Neural cell (in vitro differentiated cells): ENCODE data around the gene TMEM106B. TPM values are rescaled to one million over a fixed set of nuclear protein-coding genes. Genes with fewer than 3 reads are reported as not detected.

Experiments used
- H2AFZ ChIP-seq: fragments of 200-600, 300-800 bp; sonication (generic), shearing (Covaris generic); 2 replicates; pipeline ENCODE4 v1.6.0; 2014; ENCODE audit warnings: low read depth, mild to moderate bottlenecking, antibody characterized with exemption, low read length, moderate library complexity
- H3F3A ChIP-seq: fragments of 200-600 bp; shearing (Covaris generic); 2 replicates; pipeline ENCODE4 v1.6.1; 2016; ENCODE audit warnings: mild to moderate bottlenecking, moderate library complexity, mixed read lengths, antibody characterized with exemption, low read length; ENCODE audit not compliant: insufficient read depth, poor library complexity, severe bottlenecking
- H3K27ac ChIP-seq: fragments of 200-600, 300-800 bp; sonication (generic), shearing (Covaris generic); 2 replicates; pipeline ENCODE4 v1.5.1; 2014; ENCODE audit warnings: mild to moderate bottlenecking, low read length, moderate library complexity
- H3K27me3 ChIP-seq: fragments of 300-800, 200-600 bp; sonication (generic), shearing (Covaris generic); 2 replicates; pipeline ENCODE4 v1.6.0; 2014; ENCODE audit warnings: mild to moderate bottlenecking, low read depth, low read length, moderate library complexity; ENCODE audit not compliant: insufficient read depth
- H3K36me3 ChIP-seq: fragments of 300-800, 200-600 bp; sonication (generic), shearing (Covaris generic); 2 replicates; pipeline ENCODE4 v1.5.1; 2014; ENCODE audit warnings: mild to moderate bottlenecking, antibody characterized with exemption, low read length, moderate library complexity; ENCODE audit not compliant: insufficient read depth
- H3K4me2 ChIP-seq: fragments of 300-800, 200-600 bp; sonication (generic), shearing (Covaris generic); 2 replicates; pipeline ENCODE4 v1.6.0; 2014; ENCODE audit warnings: mild to moderate bottlenecking, low read length
- H3K4me3 ChIP-seq: fragments of 300-800, 200-600 bp; sonication (generic), shearing (Covaris generic); 2 replicates; pipeline ENCODE4 v1.5.1; 2014; ENCODE audit warnings: mild to moderate bottlenecking, low read length, moderate library complexity
- H3K79me2 ChIP-seq: fragments of 200-600 bp; shearing (Covaris generic); replicated peaks from 2 replicates; pipeline ENCODE4 v1.6.0; 2014; ENCODE audit warnings: mild to moderate bottlenecking, low read length, moderate library complexity; ENCODE audit not compliant: insufficient read depth
- H3K9ac ChIP-seq: fragments of 300-800, 200-600 bp; sonication (generic), shearing (Covaris generic); 2 replicates; pipeline ENCODE4 v1.6.1; 2016; ENCODE audit warnings: mild to moderate bottlenecking, low read length, mixed read lengths
- H3K9me2 ChIP-seq: fragments of 200-600 bp; shearing (Covaris generic); 2 replicates; pipeline ENCODE4 v1.6.1; 2016; ENCODE audit warnings: mild to moderate bottlenecking, low read length, mixed read lengths; ENCODE audit not compliant: insufficient read depth
- H3K9me3 ChIP-seq: fragments of 200-600, 300-800 bp; sonication (generic), shearing (Covaris generic); 2 replicates; pipeline ENCODE4 v1.6.1; 2016; ENCODE audit warnings: mild to moderate bottlenecking, mixed run types, low read length, moderate library complexity, mixed read lengths
- H4K20me1 ChIP-seq: fragments of 200-600 bp; shearing (Covaris generic); 2 replicates; pipeline ENCODE4 v1.6.1; 2016; ENCODE audit warnings: mild to moderate bottlenecking, mixed run types; ENCODE audit not compliant: insufficient read depth
- EP300 ChIP-seq: fragments of 450-650 bp; conservative IDR thresholded peaks from 2 replicates; pipeline ENCODE4 v1.6.1; 2014; ENCODE audit warnings: antibody characterized with exemption, mild to moderate bottlenecking, moderate library complexity; ENCODE audit not compliant: poor library complexity, severe bottlenecking
- EZH2 ChIP-seq: fragments of 200-600, 300-800 bp; shearing (Covaris generic), sonication (generic); IDR thresholded peaks from 2 replicates; pipeline ENCODE4 v1.6.1; 2014; ENCODE audit warnings: antibody characterized with exemption, low read length, borderline replicate concordance, mild to moderate bottlenecking; ENCODE audit not compliant: insufficient read depth, poor library complexity, severe bottlenecking
- MXI1 ChIP-seq: fragments of 450-650 bp; conservative IDR thresholded peaks from 2 replicates; pipeline ENCODE4 v1.6.1; 2014; ENCODE audit warnings: antibody characterized with exemption, mild to moderate bottlenecking; ENCODE audit not compliant: poor library complexity, severe bottlenecking
- POLR2AphosphoS5 ChIP-seq: IDR thresholded peaks from 2 replicates; pipeline ENCODE4 v1.6.1; 2012
- RAD21 ChIP-seq: fragments of 450-650 bp; conservative IDR thresholded peaks from 2 replicates; pipeline ENCODE4 v1.6.1; 2014; ENCODE audit warnings: antibody characterized with exemption, mild to moderate bottlenecking, moderate library complexity
- SMC3 ChIP-seq: fragments of 450-650 bp; conservative IDR thresholded peaks from 2 replicates; pipeline ENCODE4 v1.6.1; 2014; ENCODE audit warnings: antibody characterized with exemption, mild to moderate bottlenecking, moderate library complexity; ENCODE audit not compliant: poor library complexity
- TAF1 ChIP-seq: IDR thresholded peaks from 2 replicates; pipeline ENCODE4 v1.6.1; 2012; ENCODE audit warnings: low read depth
- polyA plus RNA-seq: library from polyadenylated mRNA; depleted of rRNA; stranded (reverse); fragments of >200 nt; gene quantifications from 2 replicates; pipeline ENCODE4 v1.2.3, GENCODE V29; 2014
- TF ChIP-seq, protein P1 (sequence below): IDR thresholded peaks from 2 replicates; pipeline ENCODE4 v1.6.1; 2012; ENCODE audit warnings: borderline replicate concordance
- TF ChIP-seq, protein P2 (sequence below): fragments of 450-650 bp; IDR thresholded peaks from 2 replicates; pipeline ENCODE4 v1.5.1; 2014; ENCODE audit warnings: antibody characterized with exemption, mild to moderate bottlenecking, moderate library complexity; ENCODE audit not compliant: poor library complexity, severe bottlenecking

The TMEM106B gene
- polyA plus RNA-seq, 1 donor from 2014 or later = 61.4 TPM

DNA sequence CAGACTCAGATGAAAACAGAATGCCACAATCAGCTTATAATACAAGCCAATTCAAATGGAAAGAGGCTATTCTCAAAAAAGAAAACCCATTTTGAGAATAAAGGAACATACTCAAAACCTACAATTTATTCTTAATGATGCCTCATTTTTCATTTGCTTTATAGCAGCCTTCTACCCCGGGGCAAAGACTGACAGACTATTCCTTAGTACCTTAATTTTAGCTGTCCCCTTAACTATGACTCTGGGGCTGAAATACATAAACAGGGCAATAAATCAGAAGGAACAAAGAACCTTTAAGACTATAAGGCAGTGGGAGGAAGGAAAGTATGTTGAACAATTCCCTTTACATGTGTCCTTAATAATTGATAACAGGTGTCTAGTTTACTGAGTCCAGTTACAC, 76.8 kb downstream of the TMEM106B start:
- H3K4me3 ChIP-seq = no peak overlapping the region
- no peaks in the 10 kb centered on the region for H3K9me3 ChIP-seq
- no peaks in the 10 kb centered on the region for H3K9me2 ChIP-seq
- H3K4me2 ChIP-seq = no peak overlapping the region
- H2AFZ ChIP-seq = no peak overlapping the region
- H4K20me1 ChIP-seq = no peaks in the 10 kb centered on the region
- no peaks in the 10 kb centered on the region for H3K27me3 ChIP-seq
- no peaks in the 10 kb centered on the region for H3F3A ChIP-seq
- H3K27ac ChIP-seq = no peak overlapping the region
- no peaks in the 10 kb centered on the region for H3K36me3 ChIP-seq
- TF ChIP-seq EP300 = no peak
- H3K79me2 ChIP-seq = no peaks in the 10 kb centered on the region
- H3K9ac ChIP-seq = no peak overlapping the region

DNA sequence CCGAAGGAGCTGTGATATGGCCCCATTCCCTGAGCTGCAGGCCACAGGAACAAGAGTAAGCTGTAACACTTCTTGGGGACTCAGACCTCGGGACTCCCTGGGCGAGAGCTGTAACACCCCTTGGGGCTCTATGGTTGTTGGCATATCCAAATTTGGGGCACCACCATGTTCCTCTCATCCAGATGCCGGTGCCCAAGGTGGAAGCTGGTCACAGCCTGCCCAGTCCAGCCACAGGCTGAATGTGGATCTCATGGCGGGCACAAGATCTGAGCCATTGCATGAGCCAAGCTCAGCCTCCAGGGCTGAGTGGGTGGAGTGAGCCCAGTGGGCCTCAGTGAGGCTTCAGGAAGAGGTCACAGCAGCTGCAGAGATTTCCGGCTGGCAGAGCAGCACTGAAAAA, 78.9 kb downstream of the TMEM106B start:
- Histone ChIP-seq H3K27ac (no peak overlapping the region), H3K9ac (no peak overlapping the region), H2AFZ (no peak overlapping the region), H3K79me2 (no peaks in the 10 kb centered on the region), H3K4me3 (no peak overlapping the region), H3K9me3 (no peaks in the 10 kb centered on the region), H3F3A (no peaks in the 10 kb centered on the region), H4K20me1 (no peaks in the 10 kb centered on the region), H3K4me2 (no peak overlapping the region), H3K9me2 (no peaks in the 10 kb centered on the region), H3K36me3 (no peaks in the 10 kb centered on the region), H3K27me3 (no peaks in the 10 kb centered on the region)
- TF ChIP-seq SMC3 = no peak
- no peak for TF ChIP-seq EP300
- no peak for TF ChIP-seq RAD21
- TF ChIP-seq TAF1 = no peak
- TF ChIP-seq POLR2AphosphoS5 = no peak
- TF ChIP-seq, protein P1, sequence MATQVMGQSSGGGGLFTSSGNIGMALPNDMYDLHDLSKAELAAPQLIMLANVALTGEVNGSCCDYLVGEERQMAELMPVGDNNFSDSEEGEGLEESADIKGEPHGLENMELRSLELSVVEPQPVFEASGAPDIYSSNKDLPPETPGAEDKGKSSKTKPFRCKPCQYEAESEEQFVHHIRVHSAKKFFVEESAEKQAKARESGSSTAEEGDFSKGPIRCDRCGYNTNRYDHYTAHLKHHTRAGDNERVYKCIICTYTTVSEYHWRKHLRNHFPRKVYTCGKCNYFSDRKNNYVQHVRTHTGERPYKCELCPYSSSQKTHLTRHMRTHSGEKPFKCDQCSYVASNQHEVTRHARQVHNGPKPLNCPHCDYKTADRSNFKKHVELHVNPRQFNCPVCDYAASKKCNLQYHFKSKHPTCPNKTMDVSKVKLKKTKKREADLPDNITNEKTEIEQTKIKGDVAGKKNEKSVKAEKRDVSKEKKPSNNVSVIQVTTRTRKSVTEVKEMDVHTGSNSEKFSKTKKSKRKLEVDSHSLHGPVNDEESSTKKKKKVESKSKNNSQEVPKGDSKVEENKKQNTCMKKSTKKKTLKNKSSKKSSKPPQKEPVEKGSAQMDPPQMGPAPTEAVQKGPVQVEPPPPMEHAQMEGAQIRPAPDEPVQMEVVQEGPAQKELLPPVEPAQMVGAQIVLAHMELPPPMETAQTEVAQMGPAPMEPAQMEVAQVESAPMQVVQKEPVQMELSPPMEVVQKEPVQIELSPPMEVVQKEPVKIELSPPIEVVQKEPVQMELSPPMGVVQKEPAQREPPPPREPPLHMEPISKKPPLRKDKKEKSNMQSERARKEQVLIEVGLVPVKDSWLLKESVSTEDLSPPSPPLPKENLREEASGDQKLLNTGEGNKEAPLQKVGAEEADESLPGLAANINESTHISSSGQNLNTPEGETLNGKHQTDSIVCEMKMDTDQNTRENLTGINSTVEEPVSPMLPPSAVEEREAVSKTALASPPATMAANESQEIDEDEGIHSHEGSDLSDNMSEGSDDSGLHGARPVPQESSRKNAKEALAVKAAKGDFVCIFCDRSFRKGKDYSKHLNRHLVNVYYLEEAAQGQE = no peak
- no peak for TF ChIP-seq MXI1
- TF ChIP-seq, protein P2, sequence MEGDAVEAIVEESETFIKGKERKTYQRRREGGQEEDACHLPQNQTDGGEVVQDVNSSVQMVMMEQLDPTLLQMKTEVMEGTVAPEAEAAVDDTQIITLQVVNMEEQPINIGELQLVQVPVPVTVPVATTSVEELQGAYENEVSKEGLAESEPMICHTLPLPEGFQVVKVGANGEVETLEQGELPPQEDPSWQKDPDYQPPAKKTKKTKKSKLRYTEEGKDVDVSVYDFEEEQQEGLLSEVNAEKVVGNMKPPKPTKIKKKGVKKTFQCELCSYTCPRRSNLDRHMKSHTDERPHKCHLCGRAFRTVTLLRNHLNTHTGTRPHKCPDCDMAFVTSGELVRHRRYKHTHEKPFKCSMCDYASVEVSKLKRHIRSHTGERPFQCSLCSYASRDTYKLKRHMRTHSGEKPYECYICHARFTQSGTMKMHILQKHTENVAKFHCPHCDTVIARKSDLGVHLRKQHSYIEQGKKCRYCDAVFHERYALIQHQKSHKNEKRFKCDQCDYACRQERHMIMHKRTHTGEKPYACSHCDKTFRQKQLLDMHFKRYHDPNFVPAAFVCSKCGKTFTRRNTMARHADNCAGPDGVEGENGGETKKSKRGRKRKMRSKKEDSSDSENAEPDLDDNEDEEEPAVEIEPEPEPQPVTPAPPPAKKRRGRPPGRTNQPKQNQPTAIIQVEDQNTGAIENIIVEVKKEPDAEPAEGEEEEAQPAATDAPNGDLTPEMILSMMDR = no peak
- no peak for TF ChIP-seq EZH2

DNA sequence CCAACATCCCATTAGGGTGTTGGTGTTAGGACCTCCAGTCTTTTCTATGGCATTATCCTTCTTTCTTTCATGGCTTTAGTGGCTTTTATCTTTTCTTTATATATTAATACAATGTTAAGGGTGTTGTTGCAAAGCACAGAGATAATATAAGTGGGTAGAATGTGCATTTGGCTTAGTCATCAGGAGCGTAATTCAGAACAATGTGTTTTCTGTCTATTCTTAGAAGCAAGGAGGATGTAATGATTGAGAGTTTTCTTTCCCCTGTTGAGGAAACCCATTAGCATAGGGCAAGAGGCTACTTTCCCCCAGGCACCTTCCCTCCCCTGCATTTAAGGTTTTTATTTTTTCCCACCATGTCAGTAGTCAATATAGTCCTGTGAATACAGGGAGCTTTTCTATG, 79.7 kb downstream of the TMEM106B start:
- Histone ChIP-seq H3K4me2 (no peak overlapping the region), H3F3A (no peaks in the 10 kb centered on the region), H3K4me3 (no peak overlapping the region), H3K79me2 (no peaks in the 10 kb centered on the region), H3K27ac (no peak overlapping the region), H2AFZ (no peak overlapping the region), H3K9me3 (no peaks in the 10 kb centered on the region), H3K9ac (no peak overlapping the region), H3K27me3 (no peaks in the 10 kb centered on the region), H3K9me2 (no peaks in the 10 kb centered on the region), H4K20me1 (no peaks in the 10 kb centered on the region), H3K36me3 (no peaks in the 10 kb centered on the region)
- TF ChIP-seq, protein P2 = no peak
- TF ChIP-seq POLR2AphosphoS5 (no peak), MXI1 (no peak), SMC3 (no peak), TAF1 (no peak), EZH2 (no peak), RAD21 (no peak), EP300 (no peak)
- TF ChIP-seq, protein P1 = no peak
